GM12872 (cell line): ENCODE results near the gene RCAN2.

ENCODE experiments used
- TF ChIP-seq, protein P1 (sequence below): IDR thresholded peaks from 3 replicates; pipeline ENCODE4 v1.5.1; 2011; ENCODE audit warnings: low read depth, mild to moderate bottlenecking, low read length, moderate library complexity; ENCODE audit not compliant: insufficient read depth

The RCAN2 gene

DNA sequence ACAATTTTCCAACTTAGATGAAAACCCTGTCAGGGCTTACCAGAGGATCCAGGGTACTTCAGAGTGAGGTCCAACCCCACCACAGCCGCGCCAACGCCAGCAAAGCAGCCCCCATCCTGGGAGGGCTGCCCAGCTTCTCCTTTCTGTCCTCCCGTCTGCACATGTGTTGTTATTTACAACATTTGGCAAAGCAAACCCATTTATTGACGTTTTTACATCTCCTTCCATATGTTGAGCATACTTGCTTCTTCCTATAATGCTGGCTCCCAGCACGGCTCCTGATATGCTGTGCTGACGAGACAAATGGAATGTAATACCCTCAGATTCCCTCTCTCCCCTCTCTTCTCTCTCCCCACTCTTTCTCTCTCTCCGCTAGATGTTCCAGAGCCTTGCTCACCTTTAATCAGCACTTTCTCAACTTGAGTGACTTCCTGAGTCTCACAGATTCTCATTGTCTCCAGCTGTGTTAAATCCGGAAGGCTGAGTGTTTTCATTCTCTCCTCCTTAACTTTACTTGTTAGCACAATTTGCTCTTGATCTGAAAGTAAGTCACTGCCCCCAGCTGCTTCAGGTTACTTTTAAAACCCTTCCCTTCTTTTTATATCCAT is 22.7 kb downstream of the RCAN2 start:
- TF ChIP-seq, protein P1, sequence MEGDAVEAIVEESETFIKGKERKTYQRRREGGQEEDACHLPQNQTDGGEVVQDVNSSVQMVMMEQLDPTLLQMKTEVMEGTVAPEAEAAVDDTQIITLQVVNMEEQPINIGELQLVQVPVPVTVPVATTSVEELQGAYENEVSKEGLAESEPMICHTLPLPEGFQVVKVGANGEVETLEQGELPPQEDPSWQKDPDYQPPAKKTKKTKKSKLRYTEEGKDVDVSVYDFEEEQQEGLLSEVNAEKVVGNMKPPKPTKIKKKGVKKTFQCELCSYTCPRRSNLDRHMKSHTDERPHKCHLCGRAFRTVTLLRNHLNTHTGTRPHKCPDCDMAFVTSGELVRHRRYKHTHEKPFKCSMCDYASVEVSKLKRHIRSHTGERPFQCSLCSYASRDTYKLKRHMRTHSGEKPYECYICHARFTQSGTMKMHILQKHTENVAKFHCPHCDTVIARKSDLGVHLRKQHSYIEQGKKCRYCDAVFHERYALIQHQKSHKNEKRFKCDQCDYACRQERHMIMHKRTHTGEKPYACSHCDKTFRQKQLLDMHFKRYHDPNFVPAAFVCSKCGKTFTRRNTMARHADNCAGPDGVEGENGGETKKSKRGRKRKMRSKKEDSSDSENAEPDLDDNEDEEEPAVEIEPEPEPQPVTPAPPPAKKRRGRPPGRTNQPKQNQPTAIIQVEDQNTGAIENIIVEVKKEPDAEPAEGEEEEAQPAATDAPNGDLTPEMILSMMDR, result no peak

DNA sequence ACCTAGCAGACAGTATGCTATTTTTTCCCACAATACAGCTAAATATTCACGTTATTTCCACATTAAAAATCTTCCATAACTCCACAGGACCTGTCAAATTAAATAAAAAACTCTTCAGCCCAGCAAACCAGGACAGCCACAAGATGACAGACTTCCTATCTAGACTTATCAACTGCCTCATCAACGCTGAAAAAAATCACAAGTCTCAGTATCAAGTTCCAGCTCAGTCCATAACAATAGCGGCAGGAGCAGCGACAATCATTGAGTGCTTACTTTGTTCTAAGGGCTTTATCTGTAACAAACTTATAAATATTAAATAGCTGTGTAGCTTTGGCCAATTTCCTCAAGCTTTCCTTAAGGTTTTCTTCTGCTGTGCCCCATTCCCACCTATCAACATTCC is 24.7 kb downstream of the RCAN2 start:
- TF ChIP-seq, protein P1, result no peak

DNA sequence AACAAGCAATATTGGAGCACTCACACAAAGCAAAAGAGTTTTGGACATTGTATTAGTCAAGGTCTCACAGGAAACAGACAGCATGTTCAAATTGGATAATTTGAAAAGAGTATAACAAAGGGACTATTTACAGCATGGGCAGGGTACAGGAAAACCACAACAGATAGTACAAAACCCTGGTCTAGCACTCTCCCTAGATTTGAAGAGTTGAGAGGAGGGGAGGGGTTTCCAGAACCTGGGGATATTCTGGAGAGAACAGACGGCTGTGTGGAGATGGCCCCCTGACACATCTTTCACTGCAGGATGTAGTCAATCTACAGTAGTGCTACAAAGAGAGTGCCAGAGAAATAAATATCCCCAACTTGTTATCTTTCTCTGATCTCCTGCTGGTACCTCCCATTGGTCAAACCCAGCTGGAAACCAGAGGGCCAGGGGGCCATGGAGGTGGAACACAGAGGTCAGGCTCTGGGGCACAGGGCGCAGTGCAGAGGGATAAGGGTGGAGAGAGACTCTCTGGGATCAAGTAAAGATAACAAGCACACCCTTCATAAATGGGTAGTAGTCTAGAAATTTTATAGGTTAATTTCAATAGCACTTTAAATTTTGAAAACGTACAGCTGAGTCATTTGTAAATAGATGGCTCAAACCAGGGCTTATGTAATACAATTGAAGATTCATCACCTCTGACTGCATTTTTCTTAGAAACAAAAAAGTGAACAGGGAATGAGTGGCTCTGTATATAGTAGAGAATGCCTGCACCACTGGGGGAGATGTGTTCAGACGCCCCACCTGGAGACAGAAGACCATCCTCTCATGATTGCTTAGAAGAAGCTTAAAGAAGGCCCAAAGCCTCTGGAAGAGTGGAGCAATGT is 25.7 kb downstream of the RCAN2 start:
- TF ChIP-seq, protein P1, result no peak

DNA sequence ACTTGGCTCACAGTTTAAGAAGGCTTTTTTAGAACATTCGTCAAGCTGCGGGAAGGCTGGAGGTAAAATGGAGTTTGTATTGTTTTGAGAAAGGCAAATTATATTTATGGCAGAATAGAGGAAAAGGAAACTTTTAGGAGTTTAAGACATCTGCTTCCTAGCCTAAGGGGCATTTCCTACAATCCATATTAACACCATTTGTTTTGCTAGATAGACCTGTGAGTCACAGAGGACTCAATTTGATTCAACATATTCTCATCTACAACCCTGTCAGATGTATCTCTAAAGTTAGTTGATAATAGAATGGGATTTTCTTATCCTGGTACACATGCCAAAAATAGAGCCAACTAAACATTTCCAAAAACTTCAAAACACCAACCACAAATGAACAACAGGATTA is 35.0 kb downstream of the RCAN2 start:
- TF ChIP-seq, protein P1, result no peak

DNA sequence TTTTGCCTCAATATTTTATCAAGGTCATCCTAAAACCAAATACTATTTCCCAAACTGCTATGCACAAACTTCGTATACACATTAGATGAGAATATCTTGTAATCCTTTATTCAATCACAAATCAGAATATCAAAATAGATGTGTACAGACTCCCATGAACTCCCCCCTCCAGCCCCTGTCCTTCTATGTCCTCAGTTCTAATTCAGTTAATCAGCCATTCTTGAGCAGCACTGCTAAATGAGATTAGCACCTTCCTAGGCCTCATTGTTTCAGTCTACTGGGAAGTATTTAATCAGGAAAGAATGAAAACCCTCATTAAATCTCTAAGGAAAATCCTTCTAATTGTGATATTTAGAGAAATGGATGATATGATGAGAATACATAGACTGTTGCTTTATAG is 36.6 kb downstream of the RCAN2 start:
- TF ChIP-seq, protein P1, result no peak

DNA sequence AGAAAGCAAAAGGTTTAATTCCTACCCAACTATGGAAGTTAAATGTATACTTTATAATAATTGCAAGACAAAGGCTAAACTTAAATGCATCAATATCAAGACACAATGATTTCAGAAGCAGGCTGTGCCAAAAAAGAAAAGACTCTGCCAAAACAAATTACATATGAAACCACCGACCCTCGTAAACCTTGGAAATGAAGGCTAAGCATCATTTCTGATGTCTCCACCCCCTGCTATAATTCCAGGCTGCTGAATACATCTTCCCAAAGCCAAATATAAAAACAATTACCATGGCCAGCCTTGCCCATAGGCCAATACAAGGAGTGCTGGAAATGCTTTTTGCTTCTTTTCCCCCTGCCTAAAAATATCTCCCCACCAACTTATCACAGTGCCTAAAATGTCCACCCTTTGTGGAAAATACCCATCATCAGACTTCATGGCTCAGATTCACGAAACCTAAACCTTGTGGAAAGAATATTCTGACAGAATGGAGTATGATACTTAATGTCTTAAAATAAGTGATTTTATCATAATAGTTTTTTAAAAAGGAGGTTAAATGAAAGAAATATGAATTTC is 37.4 kb downstream of the RCAN2 start:
- TF ChIP-seq, protein P1, result no peak

DNA sequence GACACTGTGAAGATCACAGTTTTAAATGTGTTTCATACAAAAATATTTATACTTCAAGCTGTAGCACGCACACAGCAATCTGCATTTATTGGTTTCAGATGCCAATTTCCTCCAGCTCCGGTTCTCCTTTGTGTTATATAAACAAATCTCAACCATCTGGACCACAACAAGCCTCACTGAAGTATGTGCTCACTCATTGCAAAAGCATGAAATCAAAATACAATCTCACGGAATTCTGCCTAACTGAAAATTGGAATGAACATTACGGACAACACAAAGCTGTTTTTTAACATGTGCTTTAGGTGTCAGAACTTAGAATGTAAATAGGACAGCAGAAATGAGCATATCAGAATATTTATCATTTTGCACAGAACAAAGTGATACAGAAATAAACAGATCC is 38.0 kb downstream of the RCAN2 start:
- TF ChIP-seq, protein P1, result no peak
